Testis (tissue), 3 donors: ENCODE data around the gene ALG1L2. TPM values are rescaled to one million over a fixed set of nuclear protein-coding genes. Genes with fewer than 3 reads are reported as not detected.
A peak's percentile ranks its signal among the peaks of the same experiment; 100 is the strongest.
"Not testable (repeated sequence)": the region's sequence is repeated elsewhere in the genome, so short reads cannot be mapped to it uniquely, and the experiment has no call there.

Experiments used
- DNase-seq: peaks from one replicate; pipeline ENCODE4 v3.0.0-alpha.2; 2019
- H3K27ac ChIP-seq, 2 donors: fragments of 200-600 bp; sonication (generic); one replicate each; pipeline ENCODE4 v1.5.1; 2019
- H3K27me3 ChIP-seq: fragments of 200-600 bp; sonication (generic); one replicate; pipeline ENCODE4 v1.5.1; 2019
- H3K36me3 ChIP-seq: fragments of 200-600 bp; sonication (generic); one replicate; pipeline ENCODE4 v1.5.1; 2017; ENCODE audit warnings: low read depth; ENCODE audit errors: missing control alignments
- H3K4me1 ChIP-seq: fragments of 200-600 bp; sonication (generic); one replicate; pipeline ENCODE4 v1.5.1; 2019
- H3K4me3 ChIP-seq, 2 donors: fragments of 200-600 bp; sonication (generic); one replicate each; pipeline ENCODE4 v1.5.1; 2017 to 2019
- H3K9me3 ChIP-seq: fragments of 200-600 bp; sonication (generic); one replicate; pipeline ENCODE4 v1.5.1; 2017
- WGBS, 2 donors: methylation state at CpG; one replicate each; pipeline ENCODE4 v1.1.5; 2018; 5-methylcytosine and 5-hydroxymethylcytosine counted together
- intact Hi-C: fragments of 100-400 bp; cut with DNase I; formaldehyde crosslinking; loops from one replicate; pipeline ENCODE4 v1.15.1; 2023; ENCODE audit warnings: low total_unique reads
- polyA plus RNA-seq: library from polyadenylated mRNA; stranded (reverse); fragments of 350-450 nt; fragmentation: Illumina TruSeq; extraction: RNeasy Lipid Tissue Mini Kit (QIAGEN cat#74804); gene quantifications from one replicate; pipeline ENCODE4 v1.2.3, GENCODE V29; 2014; ENCODE audit warnings: low read depth, low replicate concordance; ENCODE audit not compliant: insufficient read depth
- total RNA-seq, 2 donors: library from RNA; depleted of rRNA; stranded (reverse); fragments of >200 nt; gene quantifications; one replicate each; pipeline ENCODE4 v1.2.3, GENCODE V29; 2016

Gene ALG1L2
- total and polyA plus RNA-seq, 3 donors from 2014 or later, result not detected

DNA sequence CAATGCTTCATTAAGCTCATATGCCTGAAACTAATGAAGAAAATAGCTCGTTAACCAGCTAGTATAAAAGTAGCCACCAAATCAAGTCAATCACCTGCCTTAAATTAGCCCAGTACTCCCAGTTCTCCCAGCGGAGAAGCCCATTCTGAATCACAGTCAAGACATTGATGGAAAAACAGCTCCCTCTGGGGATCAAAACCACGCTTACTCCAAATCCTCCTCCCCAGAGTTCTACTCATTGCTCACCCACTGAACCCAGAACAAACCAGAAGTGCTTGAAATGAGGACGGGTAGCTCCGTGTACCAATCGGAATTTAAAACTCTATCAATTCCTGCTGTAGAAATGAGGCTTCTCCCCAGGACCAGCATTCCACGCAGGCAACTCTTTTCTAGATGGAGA lies 54.7 kb downstream of the ALG1L2 start:
- H3K27me3 ChIP-seq, H3K9me3 ChIP-seq, H3K4me1 ChIP-seq, H3K36me3 ChIP-seq, H3K4me3 ChIP-seq, intact Hi-C loops, H3K27ac ChIP-seq: not testable (repeated sequence)
- peak; percentile 37 for DNase-seq
- 39 to 57% methylated on average over 7 of the region's 7 CpGs for WGBS, 2 donors

DNA sequence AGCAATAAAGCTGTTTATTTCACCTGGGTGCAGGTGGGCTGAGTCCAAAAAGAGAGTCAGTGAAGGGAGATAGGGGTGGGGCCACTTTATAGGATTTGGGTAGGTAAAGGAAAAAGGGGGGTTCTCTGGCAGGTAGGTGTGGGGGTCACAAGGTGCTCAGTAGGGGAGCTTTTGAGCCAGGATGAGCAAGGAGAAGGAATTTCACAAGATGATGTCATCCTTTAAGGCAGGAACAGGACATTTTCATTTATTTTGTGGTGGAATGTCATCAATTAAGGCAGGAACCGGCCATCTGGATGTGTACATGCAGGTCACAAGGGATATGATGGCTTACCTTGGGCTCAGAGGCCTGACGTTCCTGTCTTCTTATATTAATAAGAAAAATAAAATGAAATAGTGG lies 56.1 kb downstream of the ALG1L2 start:
- intact Hi-C loops, H3K9me3 ChIP-seq, H3K36me3 ChIP-seq, H3K4me3 ChIP-seq, DNase-seq, H3K27ac ChIP-seq, H3K27me3 ChIP-seq, H3K4me1 ChIP-seq: not testable (repeated sequence)
- 81 to 83% methylated on average over 2 of the region's 2 CpGs for WGBS, 2 donors

DNA sequence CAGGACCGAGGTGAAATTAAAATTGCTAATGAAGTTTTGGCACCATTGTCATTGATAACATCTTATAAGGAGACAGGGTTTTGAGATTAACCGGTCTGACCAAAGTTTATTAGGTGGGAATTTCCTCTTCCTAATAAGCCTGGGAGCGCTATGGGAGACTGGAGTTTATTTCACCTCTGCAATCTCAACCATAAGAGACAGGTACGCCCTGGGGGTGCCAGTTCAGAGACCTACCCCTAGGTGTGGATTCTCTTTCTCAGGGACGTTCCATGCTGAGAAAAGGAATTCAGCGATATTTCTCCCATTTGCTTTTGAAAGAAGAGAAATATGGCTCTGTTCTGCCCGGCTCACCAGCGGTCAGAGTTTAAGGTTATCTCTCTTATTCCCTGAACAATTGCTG lies 57.4 kb downstream of the ALG1L2 start:
- DNase-seq, H3K4me3 ChIP-seq, H3K27ac ChIP-seq, H3K36me3 ChIP-seq, intact Hi-C loops, H3K27me3 ChIP-seq, H3K4me1 ChIP-seq, H3K9me3 ChIP-seq: not testable (repeated sequence)
- WGBS, 2 donors, result 65 to 75% methylated on average over 6 to 8 of the region's 8 CpGs

DNA sequence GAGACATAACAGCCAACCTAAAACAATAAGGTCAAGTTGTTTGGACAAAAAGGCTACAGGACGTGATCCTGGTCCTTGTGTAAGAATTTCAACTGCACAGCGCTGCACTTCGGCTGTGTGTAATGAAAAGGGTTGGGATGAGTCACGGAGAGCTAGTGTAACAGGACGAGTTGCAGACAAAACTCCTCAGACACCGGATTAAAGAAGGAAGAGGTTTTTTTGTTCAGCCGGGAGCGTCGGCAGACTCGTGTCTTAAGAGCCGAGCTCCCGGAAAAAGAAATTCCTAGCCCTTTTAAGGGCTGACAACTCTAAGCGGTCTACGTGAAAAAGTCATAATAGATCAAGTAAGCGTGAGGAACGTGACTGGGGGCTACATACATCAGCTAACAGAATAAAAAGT lies 59.1 kb downstream of the ALG1L2 start:
- H3K4me3 ChIP-seq, H3K27me3 ChIP-seq, H3K4me1 ChIP-seq, intact Hi-C loops, H3K27ac ChIP-seq, DNase-seq, H3K9me3 ChIP-seq, H3K36me3 ChIP-seq: not testable (repeated sequence)
- 56 to 69% methylated on average over 16 of the region's 16 CpGs for WGBS, 2 donors

DNA sequence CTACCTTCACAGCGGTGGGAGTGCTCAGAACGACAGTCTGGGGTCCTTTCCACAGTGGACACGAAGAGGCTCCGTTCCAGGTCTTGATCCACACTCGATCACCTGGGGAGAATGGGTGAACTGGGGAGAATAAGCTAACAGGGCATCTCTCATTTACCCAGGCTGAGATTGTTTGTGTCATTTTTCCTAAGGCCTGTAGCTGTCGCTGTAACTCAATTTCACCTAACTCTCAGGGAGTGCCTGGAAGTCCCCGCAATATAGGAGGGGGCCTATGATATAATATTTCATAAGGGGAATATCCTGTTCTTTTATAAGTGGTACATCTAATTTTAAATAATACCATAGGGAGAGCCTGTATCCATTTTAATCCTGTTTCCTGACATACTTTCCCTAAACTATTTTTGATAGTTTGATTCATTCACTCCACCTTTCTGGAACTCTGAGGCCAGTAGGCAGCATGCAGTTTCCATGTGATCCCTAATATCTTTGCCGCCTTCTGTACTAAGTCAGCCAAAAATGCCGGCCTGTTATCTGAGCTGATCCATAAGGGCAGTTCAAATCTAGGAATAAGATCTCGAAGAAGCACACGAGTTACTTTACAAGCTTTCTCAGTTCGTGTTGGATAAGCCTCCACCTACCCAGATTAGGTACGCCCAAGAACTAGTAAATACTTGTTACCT lies 62.2 kb downstream of the ALG1L2 start:
- H3K9me3 ChIP-seq, H3K36me3 ChIP-seq, H3K4me1 ChIP-seq, H3K4me3 ChIP-seq, DNase-seq, H3K27me3 ChIP-seq, intact Hi-C loops, H3K27ac ChIP-seq: not testable (repeated sequence)
- WGBS, 2 donors, result 67 to 68% methylated on average over 13 of the region's 13 CpGs

DNA sequence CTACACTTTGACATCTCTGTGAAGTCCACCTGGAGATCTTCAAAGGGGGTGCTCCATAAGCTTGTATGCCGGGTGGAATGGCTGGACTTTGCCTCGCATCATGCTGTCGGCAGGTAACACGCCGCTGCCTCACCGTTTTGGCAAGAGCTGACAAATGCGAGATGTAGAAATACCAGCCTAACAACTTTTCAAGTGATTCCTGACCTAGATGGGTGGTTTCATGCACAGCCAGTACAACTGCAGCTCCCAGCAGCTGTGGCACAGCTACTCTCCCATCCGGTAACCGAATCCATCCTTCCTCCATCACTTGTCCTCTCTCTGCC lies 62.7 kb downstream of the ALG1L2 start:
- H3K4me1 ChIP-seq, H3K36me3 ChIP-seq, H3K9me3 ChIP-seq, H3K4me3 ChIP-seq, H3K27ac ChIP-seq, H3K27me3 ChIP-seq, intact Hi-C loops, DNase-seq: not testable (repeated sequence)
- 76 to 84% methylated on average over 9 of the region's 9 CpGs for WGBS, 2 donors

DNA sequence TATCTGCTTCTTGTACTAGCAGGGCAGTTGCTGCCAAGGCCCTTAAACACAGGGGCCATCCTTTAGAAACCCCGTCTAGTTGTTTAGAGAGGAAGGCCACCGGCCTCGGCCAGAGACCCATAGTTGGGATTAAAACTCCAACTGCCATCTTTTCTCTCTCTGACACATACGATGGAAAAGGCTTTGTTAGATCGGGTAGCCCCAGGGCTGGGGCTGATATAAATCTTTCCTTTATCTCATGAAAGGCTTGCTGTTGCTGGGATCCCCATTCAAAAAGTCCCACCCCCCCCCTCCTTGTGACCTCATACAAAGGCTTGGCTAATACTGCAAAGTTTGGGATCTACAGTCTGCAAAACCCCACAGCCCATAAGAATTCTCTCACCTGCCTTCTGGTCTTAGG lies 63.8 kb downstream of the ALG1L2 start:
- H3K9me3 ChIP-seq, H3K4me3 ChIP-seq, DNase-seq, intact Hi-C loops, H3K27ac ChIP-seq, H3K27me3 ChIP-seq, H3K4me1 ChIP-seq, H3K36me3 ChIP-seq: not testable (repeated sequence)
- WGBS, 2 donors, result 78 to 91% methylated on average over 5 of the region's 5 CpGs

DNA sequence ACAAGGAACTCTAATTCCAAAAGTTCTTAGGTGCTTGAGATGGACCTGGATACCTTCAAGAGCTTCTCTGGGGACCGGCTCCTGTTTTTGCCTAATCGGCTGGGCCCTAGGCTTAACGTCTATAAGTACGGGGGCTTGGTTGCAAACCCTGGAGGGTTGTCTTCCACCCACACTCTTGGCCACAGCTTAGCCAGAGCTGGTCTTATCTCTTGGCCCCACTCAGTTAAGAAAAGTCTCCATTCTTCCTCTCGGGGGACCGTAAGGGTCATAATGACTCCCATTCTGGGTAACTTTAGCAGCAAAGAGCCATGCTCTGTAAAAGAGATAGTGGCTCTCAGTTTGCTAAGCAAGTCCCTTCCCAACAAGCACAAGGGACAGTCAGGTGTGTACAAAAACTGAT lies 64.8 kb downstream of the ALG1L2 start:
- DNase-seq, H3K9me3 ChIP-seq, intact Hi-C loops, H3K27me3 ChIP-seq, H3K4me1 ChIP-seq, H3K27ac ChIP-seq, H3K4me3 ChIP-seq, H3K36me3 ChIP-seq: not testable (repeated sequence)
- WGBS, 2 donors, result 50 to 54% methylated on average over 6 of the region's 6 CpGs

Other genes starting within 250 kb of the ALG1L2 start
- 100 to 1,000 TPM in 1 of 2 donors, 10 to 100 TPM in 1; 60.4 to 119 TPM for gene TMCC1, start 188.1 kb upstream of the ALG1L2 start, total RNA-seq
- 46.0 TPM for gene TMCC1, start 188.1 kb upstream of the ALG1L2 start, polyA plus RNA-seq
- gene TRH, start 107.1 kb upstream of the ALG1L2 start, total RNA-seq, result 1 to 10 TPM in 1 of 2 donors, under 1 TPM in 1; 0.87 to 2.1 TPM
- gene TRH, start 107.1 kb upstream of the ALG1L2 start, polyA plus RNA-seq, result 1.8 TPM